Parathyroid adenoma (tissue), 2 donors: Measurements from ENCODE around the gene OR13J1.

Experiments used
- H2AFZ ChIP-seq: fragments of 300-600 bp; sonication (generic); one replicate; pipeline ENCODE4 v1.7.0; 2017; ENCODE audit warnings: antibody characterized with exemption, mild to moderate bottlenecking
- H3K27ac ChIP-seq: fragments of 300-600 bp; sonication (generic); one replicate; pipeline ENCODE4 v1.7.0; 2017
- H3K27me3 ChIP-seq: fragments of 300-600 bp; sonication (generic); one replicate; pipeline ENCODE4 v1.7.0; 2017; ENCODE audit warnings: low read length; ENCODE audit not compliant: control insufficient read depth, insufficient read depth
- H3K36me3 ChIP-seq: fragments of 300-600 bp; sonication (generic); one replicate; pipeline ENCODE4 v1.7.0; 2017; ENCODE audit warnings: low read length; ENCODE audit not compliant: control insufficient read depth, insufficient read depth
- H3K4me1 ChIP-seq: fragments of 300-600 bp; sonication (generic); one replicate; pipeline ENCODE4 v1.7.0; 2017; ENCODE audit warnings: control low read depth
- H3K4me2 ChIP-seq: fragments of 300-600 bp; sonication (generic); one replicate; pipeline ENCODE4 v1.7.0; 2017; ENCODE audit warnings: low read length
- H3K4me3 ChIP-seq: fragments of 300-600 bp; sonication (generic); one replicate; pipeline ENCODE4 v1.7.0; 2017; ENCODE audit warnings: low read depth, low read length
- H3K79me2 ChIP-seq: fragments of 300-600 bp; sonication (generic); one replicate; pipeline ENCODE4 v1.7.0; 2017; ENCODE audit warnings: control low read depth
- H3K9ac ChIP-seq: fragments of 300-600 bp; sonication (generic); one replicate; pipeline ENCODE4 v1.7.0; 2017; ENCODE audit warnings: mild to moderate bottlenecking
- H3K9me3 ChIP-seq: fragments of 300-600 bp; sonication (generic); one replicate; pipeline ENCODE4 v1.7.0; 2017; ENCODE audit warnings: low read length; ENCODE audit not compliant: control insufficient read depth
- TF ChIP-seq, protein P1 (sequence below): fragments of 300-600 bp; sonication (generic); IDR thresholded peaks from one replicate; pipeline ENCODE4 v1.7.0; 2017; ENCODE audit warnings: antibody characterized with exemption, mild to moderate bottlenecking
- donor health status: primary hyperparathyroidism.

Gene OR13J1

DNA sequence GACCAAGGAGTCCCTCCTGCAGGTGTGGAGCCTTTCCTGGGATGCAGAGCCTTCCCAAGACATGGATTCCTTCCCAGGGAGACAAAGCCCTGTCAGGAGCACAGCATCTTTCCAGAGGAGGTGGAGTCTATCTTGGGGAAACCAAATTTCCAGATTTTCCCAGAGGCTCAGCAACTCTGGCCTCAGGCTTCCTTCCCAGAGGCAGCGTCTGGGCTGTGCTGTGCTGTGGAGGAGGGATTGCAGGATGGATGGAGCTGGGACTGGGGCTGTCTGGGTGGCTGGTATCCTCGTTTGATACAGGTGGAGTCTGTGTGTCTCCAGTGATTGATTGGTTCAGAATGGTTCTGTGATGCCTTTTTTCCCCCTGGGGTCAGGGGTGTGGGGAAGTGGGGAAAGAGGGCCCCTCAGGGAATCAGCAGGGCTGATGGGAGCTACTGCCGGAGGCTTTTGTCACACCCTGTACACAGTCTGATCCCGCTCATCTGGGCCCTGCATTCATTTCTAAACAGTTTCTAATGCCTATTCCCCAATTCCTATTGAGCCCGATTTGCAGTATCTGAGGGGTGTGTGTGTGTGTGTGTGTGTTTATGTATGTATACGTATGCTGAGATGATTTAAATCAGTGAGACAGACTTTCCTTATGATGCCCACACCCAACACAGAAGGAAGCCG is 16.0 kb downstream of the OR13J1 start:
- no peak overlapping the region for H3K9ac ChIP-seq
- no peaks in the 10 kb centered on the region for H3K79me2 ChIP-seq
- TF ChIP-seq, protein P1, sequence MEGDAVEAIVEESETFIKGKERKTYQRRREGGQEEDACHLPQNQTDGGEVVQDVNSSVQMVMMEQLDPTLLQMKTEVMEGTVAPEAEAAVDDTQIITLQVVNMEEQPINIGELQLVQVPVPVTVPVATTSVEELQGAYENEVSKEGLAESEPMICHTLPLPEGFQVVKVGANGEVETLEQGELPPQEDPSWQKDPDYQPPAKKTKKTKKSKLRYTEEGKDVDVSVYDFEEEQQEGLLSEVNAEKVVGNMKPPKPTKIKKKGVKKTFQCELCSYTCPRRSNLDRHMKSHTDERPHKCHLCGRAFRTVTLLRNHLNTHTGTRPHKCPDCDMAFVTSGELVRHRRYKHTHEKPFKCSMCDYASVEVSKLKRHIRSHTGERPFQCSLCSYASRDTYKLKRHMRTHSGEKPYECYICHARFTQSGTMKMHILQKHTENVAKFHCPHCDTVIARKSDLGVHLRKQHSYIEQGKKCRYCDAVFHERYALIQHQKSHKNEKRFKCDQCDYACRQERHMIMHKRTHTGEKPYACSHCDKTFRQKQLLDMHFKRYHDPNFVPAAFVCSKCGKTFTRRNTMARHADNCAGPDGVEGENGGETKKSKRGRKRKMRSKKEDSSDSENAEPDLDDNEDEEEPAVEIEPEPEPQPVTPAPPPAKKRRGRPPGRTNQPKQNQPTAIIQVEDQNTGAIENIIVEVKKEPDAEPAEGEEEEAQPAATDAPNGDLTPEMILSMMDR: no peak
- no peak overlapping the region for H3K4me2 ChIP-seq
- no peak overlapping the region for H3K27ac ChIP-seq
- H3K4me1 ChIP-seq: peaks cover 4% of the 10 kb centered on the region
- no peaks in the 10 kb centered on the region for H3K36me3 ChIP-seq
- H3K4me3 ChIP-seq: no peak overlapping the region
- no peaks in the 10 kb centered on the region for H3K27me3 ChIP-seq
- no peaks in the 10 kb centered on the region for H3K9me3 ChIP-seq
- no peak overlapping the region for H2AFZ ChIP-seq

DNA sequence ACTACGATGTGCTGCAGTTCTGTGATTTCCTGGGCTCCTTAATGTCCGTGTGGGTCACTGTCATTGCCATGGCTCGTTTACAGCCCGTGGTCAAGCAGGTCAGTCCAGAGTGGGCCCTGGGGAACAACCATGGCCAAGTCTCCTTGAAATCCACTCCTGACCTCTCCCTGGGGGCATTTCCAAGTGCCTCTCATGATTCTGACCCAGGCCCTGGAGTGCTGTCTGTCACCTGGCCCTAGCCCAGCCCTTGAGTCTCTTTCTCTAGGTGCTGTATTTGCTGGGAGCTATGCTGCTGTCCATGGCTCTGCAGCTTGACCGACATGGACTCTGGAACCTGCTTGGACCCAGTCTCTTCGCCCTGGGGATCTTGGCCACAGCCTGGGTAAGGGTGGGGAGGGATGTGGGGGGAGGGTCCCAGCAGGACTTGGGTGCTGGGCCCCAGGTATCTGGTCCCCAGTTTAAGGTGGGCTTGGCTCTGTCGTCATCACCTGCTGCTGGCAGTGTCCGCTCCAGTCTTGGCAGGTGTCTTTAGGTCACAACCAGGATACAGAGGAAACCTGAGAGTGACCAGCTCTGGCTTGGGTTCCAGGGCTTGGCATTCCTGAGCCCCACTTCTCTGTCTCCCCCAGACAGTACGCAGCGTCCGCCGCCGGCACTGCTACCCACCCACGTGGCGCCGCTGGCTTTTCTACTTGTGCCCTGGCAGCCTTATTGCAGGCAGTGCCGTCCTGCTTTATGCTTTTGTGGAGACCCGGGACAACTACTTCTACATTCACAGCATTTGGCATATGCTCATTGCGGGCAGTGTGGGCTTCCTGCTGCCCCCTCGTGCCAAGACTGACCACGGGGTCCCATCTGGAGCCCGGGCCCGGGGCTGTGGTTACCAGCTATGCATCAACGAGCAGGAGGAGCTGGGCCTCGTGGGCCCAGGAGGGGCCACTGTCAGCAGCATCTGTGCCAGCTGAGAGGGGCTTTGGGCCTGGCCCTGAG is 17.0 kb downstream of the OR13J1 start:
- Histone ChIP-seq H3K4me1 (no peaks in the 10 kb centered on the region), H3K9me3 (no peaks in the 10 kb centered on the region), H2AFZ (no peak overlapping the region), H3K27me3 (no peaks in the 10 kb centered on the region), H3K4me2 (no peak overlapping the region), H3K79me2 (no peaks in the 10 kb centered on the region), H3K4me3 (no peak overlapping the region), H3K27ac (no peak overlapping the region), H3K36me3 (no peaks in the 10 kb centered on the region), H3K9ac (no peak overlapping the region)
- TF ChIP-seq, protein P1: no peak

DNA sequence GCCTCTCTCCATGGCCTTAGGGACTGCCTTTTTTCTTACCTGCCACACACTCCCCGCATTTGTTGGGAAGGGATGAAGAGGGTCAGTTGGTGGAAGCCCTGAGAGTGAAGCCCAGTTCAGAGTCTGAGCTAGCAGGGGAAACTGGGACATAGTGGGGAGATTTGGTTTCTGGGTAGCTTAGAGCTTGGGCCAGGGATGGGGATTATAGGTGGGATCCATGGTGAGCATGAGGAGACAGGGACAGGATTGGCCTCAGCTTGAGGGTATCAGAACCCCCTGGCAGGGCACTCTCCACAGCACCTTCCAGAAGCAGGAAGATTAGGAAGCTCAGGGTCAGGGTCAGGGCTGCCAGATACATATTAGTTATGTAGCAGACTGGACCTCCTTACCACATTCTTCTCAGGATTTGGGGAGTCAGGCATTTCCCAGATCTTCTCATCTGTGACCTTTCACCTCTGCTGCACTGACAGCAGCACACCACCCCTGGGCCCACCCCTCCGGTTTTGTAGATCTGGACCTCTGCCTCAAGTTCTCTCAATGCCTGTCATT is 17.9 kb downstream of the OR13J1 start:
- TF ChIP-seq, protein P1: no peak

DNA sequence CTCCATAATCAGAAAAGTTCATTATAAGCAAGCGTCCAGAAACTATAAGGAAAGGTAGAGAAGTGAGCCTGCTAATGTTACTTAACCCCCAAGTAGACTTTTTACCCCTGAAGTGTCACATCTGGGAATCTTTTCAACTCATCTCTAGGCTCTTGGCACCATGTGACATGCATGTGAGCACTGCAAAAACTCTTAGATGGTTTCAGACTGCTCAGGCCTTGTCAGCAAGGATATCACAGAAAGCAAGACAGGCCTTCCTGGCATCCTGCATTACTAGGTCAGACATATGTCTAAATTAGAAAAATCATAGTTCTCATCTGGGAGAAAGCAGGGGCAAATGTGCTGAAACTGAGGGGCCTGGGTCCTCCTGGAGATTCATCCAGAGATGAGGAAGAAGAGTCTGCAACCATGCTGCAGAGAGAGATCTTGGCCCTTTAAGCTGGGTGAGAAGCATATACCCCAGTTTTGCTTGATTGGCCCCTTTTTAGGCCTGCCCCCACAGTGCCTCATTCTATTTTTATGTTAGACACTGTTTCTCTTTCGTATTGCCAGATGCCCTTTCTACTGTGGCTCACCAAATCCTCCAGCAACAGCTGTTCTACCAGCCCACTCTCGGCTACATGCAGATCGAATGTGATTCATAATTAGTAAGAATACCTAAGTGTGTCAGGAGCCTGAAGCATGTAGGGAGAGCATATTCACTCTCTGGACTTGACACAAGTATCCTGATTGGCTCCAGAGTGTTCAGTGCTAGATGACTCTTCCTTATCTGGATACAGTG is 22.2 kb downstream of the OR13J1 start:
- Histone ChIP-seq H3K27ac (no peak overlapping the region), H3K9ac (no peak overlapping the region)
- TF ChIP-seq, protein P1: no peak

More for the DNA sequence above, 17.9 kb downstream of the OR13J1 start:
- Histone ChIP-seq H3K9ac (no peak overlapping the region), H2AFZ (no peak overlapping the region), H3K79me2 (no peaks in the 10 kb centered on the region), H3K4me2 (no peak overlapping the region), H3K27me3 (no peaks in the 10 kb centered on the region), H3K27ac (no peak overlapping the region), H3K9me3 (no peaks in the 10 kb centered on the region), H3K4me1 (no peaks in the 10 kb centered on the region), H3K4me3 (no peak overlapping the region), H3K36me3 (no peaks in the 10 kb centered on the region)

More for the DNA sequence above, 22.2 kb downstream of the OR13J1 start:
- Histone ChIP-seq H3K4me2 (no peak overlapping the region), H3K4me1 (no peaks in the 10 kb centered on the region), H2AFZ (no peak overlapping the region), H3K36me3 (no peaks in the 10 kb centered on the region), H3K27me3 (no peaks in the 10 kb centered on the region), H3K4me3 (no peak overlapping the region), H3K9me3 (no peaks in the 10 kb centered on the region), H3K79me2 (no peaks in the 10 kb centered on the region)
